Kasumi-1 (cell line): Measurements from ENCODE around the gene BIRC2.
A peak's percentile ranks its signal among the peaks of the same experiment; 100 is the strongest.

Experiments
- DNase-seq, 2 experiments: peaks; one replicate each; lab custom pipeline; 2025; lab: John Stamatoyannopoulos, UW

BIRC2 gene

GRCh38 chr11:102401905-102402304 lies 54.9 kb downstream of the BIRC2 start:
- no peak for DNase-seq

GRCh38 chr11:102402548-102402947 lies 55.5 kb downstream of the BIRC2 start:
- DNase-seq: no peak

- no peak for DNase-seq
These were observed 58.5 kb downstream of the BIRC2 start for GRCh38 chr11:102405501-102405900.

GRCh38 chr11:102406099-102406498 lies 59.1 kb downstream of the BIRC2 start:
- DNase-seq: no peak

GRCh38 chr11:102407901-102408300 lies 60.9 kb downstream of the BIRC2 start:
- DNase-seq: no peak

- DNase-seq: no peak
These were observed 61.3 kb downstream of the BIRC2 start for GRCh38 chr11:102408339-102408738.

- DNase-seq: no peak
These were observed 63.4 kb downstream of the BIRC2 start for GRCh38 chr11:102410382-102410784.

GRCh38 chr11:102411142-102411541 lies 64.1 kb downstream of the BIRC2 start:
- DNase-seq: no peak

GRCh38 chr11:102413497-102413896 lies 66.5 kb downstream of the BIRC2 start:
- DNase-seq: no peak

GRCh38 chr11:102414559-102414958 lies 67.5 kb downstream of the BIRC2 start:
- DNase-seq: no peak

GRCh38 chr11:102415304-102415916 lies 68.4 kb downstream of the BIRC2 start:
- no peak for DNase-seq

- no peak for DNase-seq
These were observed 70.0 kb downstream of the BIRC2 start for GRCh38 chr11:102416976-102417375.

GRCh38 chr11:102419181-102419580 lies 72.2 kb downstream of the BIRC2 start:
- DNase-seq: no peak

- DNase-seq: no peak
These were observed 73.5 kb downstream of the BIRC2 start for GRCh38 chr11:102420547-102420946.

GRCh38 chr11:102421261-102421660 lies 74.2 kb downstream of the BIRC2 start:
- no peak for DNase-seq

GRCh38 chr11:102422817-102423712 lies 76.1 kb downstream of the BIRC2 start:
- peak in 1 of 2 experiments; percentile 9 for DNase-seq

GRCh38 chr11:102423936-102424335 lies 76.9 kb downstream of the BIRC2 start:
- no peak for DNase-seq

GRCh38 chr11:102426000-102426399 lies 79.0 kb downstream of the BIRC2 start:
- no peak for DNase-seq

- no peak for DNase-seq
These were observed 79.6 kb downstream of the BIRC2 start for GRCh38 chr11:102426570-102426969.

GRCh38 chr11:102427068-102427467 lies 80.1 kb downstream of the BIRC2 start:
- no peak for DNase-seq
